WTC11 (cell line): ENCODE results near the gene NEURL3. TPM values are rescaled to one million over a fixed set of nuclear protein-coding genes. Genes with fewer than 3 reads are reported as not detected.

Experiments used
- ATAC-seq: fragments of 200-7000 bp; cut with Tn5 transposase; 2 replicates; pipeline ENCODE4 v1.10.0; 2021; ENCODE audit warnings: mild to moderate bottlenecking, moderate library complexity
- CTCF ChIA-PET: fragments of 300-600 bp; sonication (Branson Sonifier 250); formaldehyde crosslinking; loops from one replicate; lab custom pipeline; 2021; ENCODE audit warnings: antibody characterized with exemption; lab: Charles Lee
- POLR2A ChIA-PET: fragments of 350-600 bp; sonication (Branson Sonifier 250); formaldehyde crosslinking; loops from one replicate; lab custom pipeline; 2021; ENCODE audit warnings: antibody characterized with exemption; lab: Charles Lee
- DNase-seq: peaks from one replicate; pipeline ENCODE4 v3.0.0; 2021; ENCODE audit warnings: low spot score
- H3K27ac Mint-ChIP-seq: 2 replicates; pipeline ENCODE4 v1.8.0; 2021; ENCODE audit warnings: mixed read lengths
- H3K27me3 Mint-ChIP-seq: 2 replicates; pipeline ENCODE4 v1.8.0; 2021; ENCODE audit warnings: low read depth, mild to moderate bottlenecking, moderate library complexity, mixed read lengths
- H3K36me3 Mint-ChIP-seq: 2 replicates; pipeline ENCODE4 v1.8.0; 2021; ENCODE audit warnings: mixed read lengths
- H3K4me1 Mint-ChIP-seq: 2 replicates; pipeline ENCODE4 v1.8.0; 2022; ENCODE audit warnings: mixed read lengths
- H3K4me3 Mint-ChIP-seq: 2 replicates; pipeline ENCODE4 v1.8.0; 2021; ENCODE audit warnings: mild to moderate bottlenecking, moderate library complexity, mixed read lengths
- H3K9me3 Mint-ChIP-seq: 2 replicates; pipeline ENCODE4 v1.8.0; 2021; ENCODE audit warnings: mixed read lengths
- CBFB ChIP-seq: sonication (generic); formaldehyde crosslinking; IDR thresholded peaks from 2 replicates; pipeline ENCODE4 v1.8.1; 2022; ENCODE audit warnings: mild to moderate bottlenecking, low read depth, missing genetic modification reagents
- ETV6 ChIP-seq: sonication (generic); formaldehyde crosslinking; IDR thresholded peaks from 2 replicates; pipeline ENCODE4 v1.8.1; 2022; ENCODE audit warnings: mild to moderate bottlenecking, missing genetic modification reagents
- MXD4 ChIP-seq: fragments of 250-450 bp; sonication (Bioruptor Pico); IDR thresholded peaks from 2 replicates; pipeline ENCODE4 v1.8.0; 2021; ENCODE audit warnings: mild to moderate bottlenecking, moderate library complexity, borderline replicate concordance
- NFE2L1 ChIP-seq: sonication (generic); formaldehyde crosslinking; IDR thresholded peaks from 2 replicates; pipeline ENCODE4 v1.8.1; 2023; ENCODE audit warnings: missing genetic modification reagents
- NFYB ChIP-seq: sonication (generic); formaldehyde crosslinking; conservative IDR thresholded peaks from 2 replicates; pipeline ENCODE4 v1.8.0; 2022; ENCODE audit warnings: low read depth, missing genetic modification reagents
- RORB ChIP-seq: fragments of 250-450 bp; sonication (Bioruptor Pico); IDR thresholded peaks from 2 replicates; pipeline ENCODE4 v1.9.0; 2021; ENCODE audit warnings: mild to moderate bottlenecking
- ZNF317 ChIP-seq: sonication (generic); formaldehyde crosslinking; IDR thresholded peaks from 2 replicates; pipeline ENCODE4 v1.8.1; 2023; ENCODE audit warnings: low read depth, mild to moderate bottlenecking, moderate library complexity, missing genetic modification reagents, borderline replicate concordance
- total RNA-seq: library from RNA; stranded (reverse); gene quantifications from 3 replicates; pipeline ENCODE4 v1.2.3, GENCODE V29; 2021
- TF ChIP-seq, protein P1 (sequence below): sonication (generic); formaldehyde crosslinking; conservative IDR thresholded peaks from 2 replicates; pipeline ENCODE4 v1.8.1; 2022; ENCODE audit warnings: mild to moderate bottlenecking, missing genetic modification reagents
- TF ChIP-seq, protein P2 (sequence below): sonication (generic); formaldehyde crosslinking; IDR thresholded peaks from 2 replicates; pipeline ENCODE4 v1.8.0; 2022; ENCODE audit warnings: missing genetic modification reagents
- TF ChIP-seq, protein P3 (sequence below): sonication (generic); formaldehyde crosslinking; IDR thresholded peaks from 2 replicates; pipeline ENCODE4 v1.8.1; 2022; ENCODE audit warnings: missing genetic modification reagents, borderline replicate concordance
- TF ChIP-seq, protein P4 (sequence below): sonication (generic); formaldehyde crosslinking; IDR thresholded peaks from 2 replicates; pipeline ENCODE4 v1.8.1; 2023; ENCODE audit warnings: mild to moderate bottlenecking, missing genetic modification reagents, borderline replicate concordance
- TF ChIP-seq, protein P5 (sequence below): sonication (generic); formaldehyde crosslinking; IDR thresholded peaks from 2 replicates; pipeline ENCODE4 v1.8.0; 2023; ENCODE audit warnings: mild to moderate bottlenecking, missing genetic modification reagents
- TF ChIP-seq, protein P6 (sequence below): fragments of 200-600 bp; IDR thresholded peaks from 2 replicates; pipeline ENCODE4 v1.8.0; 2022; ENCODE audit warnings: antibody characterized with exemption
- TF ChIP-seq, protein P7 (sequence below): sonication (generic); formaldehyde crosslinking; IDR thresholded peaks from 2 replicates; pipeline ENCODE4 v1.8.1; 2023; ENCODE audit warnings: mild to moderate bottlenecking, moderate library complexity, missing genetic modification reagents

Gene NEURL3
- total RNA-seq, 1 experiment from 2014 or later, result not detected

DNA sequence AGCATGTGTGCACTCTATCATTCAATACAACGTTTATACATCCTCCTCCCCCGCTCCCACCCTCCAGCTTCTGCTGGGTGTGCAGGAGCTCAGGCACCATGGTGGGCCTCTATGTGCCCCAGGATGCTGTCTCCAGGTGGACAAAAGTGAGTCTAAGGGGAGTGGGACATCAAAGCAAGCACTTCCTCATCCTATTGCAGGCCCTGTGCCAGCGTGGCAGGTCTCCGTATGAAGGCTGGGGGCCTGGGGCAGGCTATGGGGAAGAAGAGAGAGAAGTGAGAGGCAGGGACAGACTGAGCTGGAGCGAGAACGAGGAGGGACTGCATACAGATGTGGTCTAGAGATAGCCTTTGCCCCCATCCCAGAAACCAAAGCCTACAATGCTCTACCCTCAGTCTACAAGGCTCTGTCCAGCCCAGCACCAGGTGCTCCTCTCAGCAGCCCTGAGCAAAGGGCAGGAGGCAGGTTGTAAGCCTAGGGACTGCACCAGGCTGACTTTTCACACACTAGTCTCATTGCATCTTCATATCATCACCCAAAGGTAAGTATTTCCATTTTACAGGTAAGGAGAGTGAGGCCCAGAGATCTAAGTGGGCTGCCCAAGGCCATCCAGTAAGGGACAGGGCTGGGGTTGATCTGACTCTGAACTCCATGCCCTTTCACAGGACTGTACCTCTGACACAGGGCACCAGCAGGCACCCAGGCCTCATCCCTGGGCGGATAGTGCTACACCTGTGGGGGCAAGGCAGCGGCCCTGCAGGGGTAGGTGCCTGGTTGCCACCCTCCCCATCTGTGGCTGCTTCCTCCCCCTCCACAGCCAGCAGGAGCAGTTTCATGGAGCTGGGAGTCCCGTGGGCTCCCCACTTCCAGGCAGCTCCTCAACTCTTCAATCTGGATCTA is 17.4 kb upstream of the NEURL3 start:
- ATAC-seq, result no peak
- TF ChIP-seq ETV6 (CRISPR knock-in tag), result no peak
- TF ChIP-seq NFYB (CRISPR knock-in tag), result no peak
- TF ChIP-seq, protein P1, sequence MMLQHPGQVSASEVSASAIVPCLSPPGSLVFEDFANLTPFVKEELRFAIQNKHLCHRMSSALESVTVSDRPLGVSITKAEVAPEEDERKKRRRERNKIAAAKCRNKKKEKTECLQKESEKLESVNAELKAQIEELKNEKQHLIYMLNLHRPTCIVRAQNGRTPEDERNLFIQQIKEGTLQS, result no peak
- TF ChIP-seq, protein P2, sequence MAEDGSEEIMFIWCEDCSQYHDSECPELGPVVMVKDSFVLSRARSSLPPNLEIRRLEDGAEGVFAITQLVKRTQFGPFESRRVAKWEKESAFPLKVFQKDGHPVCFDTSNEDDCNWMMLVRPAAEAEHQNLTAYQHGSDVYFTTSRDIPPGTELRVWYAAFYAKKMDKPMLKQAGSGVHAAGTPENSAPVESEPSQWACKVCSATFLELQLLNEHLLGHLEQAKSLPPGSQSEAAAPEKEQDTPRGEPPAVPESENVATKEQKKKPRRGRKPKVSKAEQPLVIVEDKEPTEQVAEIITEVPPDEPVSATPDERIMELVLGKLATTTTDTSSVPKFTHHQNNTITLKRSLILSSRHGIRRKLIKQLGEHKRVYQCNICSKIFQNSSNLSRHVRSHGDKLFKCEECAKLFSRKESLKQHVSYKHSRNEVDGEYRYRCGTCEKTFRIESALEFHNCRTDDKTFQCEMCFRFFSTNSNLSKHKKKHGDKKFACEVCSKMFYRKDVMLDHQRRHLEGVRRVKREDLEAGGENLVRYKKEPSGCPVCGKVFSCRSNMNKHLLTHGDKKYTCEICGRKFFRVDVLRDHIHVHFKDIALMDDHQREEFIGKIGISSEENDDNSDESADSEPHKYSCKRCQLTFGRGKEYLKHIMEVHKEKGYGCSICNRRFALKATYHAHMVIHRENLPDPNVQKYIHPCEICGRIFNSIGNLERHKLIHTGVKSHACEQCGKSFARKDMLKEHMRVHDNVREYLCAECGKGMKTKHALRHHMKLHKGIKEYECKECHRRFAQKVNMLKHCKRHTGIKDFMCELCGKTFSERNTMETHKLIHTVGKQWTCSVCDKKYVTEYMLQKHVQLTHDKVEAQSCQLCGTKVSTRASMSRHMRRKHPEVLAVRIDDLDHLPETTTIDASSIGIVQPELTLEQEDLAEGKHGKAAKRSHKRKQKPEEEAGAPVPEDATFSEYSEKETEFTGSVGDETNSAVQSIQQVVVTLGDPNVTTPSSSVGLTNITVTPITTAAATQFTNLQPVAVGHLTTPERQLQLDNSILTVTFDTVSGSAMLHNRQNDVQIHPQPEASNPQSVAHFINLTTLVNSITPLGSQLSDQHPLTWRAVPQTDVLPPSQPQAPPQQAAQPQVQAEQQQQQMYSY (CRISPR knock-in tag), result no peak
- TF ChIP-seq, protein P3, sequence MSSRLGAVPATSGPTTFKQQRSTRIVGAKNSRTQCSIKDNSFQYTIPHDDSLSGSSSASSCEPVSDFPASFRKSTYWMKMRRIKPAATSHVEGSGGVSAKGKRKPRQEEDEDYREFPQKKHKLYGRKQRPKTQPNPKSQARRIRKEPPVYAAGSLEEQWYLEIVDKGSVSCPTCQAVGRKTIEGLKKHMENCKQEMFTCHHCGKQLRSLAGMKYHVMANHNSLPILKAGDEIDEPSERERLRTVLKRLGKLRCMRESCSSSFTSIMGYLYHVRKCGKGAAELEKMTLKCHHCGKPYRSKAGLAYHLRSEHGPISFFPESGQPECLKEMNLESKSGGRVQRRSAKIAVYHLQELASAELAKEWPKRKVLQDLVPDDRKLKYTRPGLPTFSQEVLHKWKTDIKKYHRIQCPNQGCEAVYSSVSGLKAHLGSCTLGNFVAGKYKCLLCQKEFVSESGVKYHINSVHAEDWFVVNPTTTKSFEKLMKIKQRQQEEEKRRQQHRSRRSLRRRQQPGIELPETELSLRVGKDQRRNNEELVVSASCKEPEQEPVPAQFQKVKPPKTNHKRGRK (CRISPR knock-in tag), result no peak
- no peak for TF ChIP-seq NFE2L1 (CRISPR knock-in tag)
- TF ChIP-seq, protein P4, sequence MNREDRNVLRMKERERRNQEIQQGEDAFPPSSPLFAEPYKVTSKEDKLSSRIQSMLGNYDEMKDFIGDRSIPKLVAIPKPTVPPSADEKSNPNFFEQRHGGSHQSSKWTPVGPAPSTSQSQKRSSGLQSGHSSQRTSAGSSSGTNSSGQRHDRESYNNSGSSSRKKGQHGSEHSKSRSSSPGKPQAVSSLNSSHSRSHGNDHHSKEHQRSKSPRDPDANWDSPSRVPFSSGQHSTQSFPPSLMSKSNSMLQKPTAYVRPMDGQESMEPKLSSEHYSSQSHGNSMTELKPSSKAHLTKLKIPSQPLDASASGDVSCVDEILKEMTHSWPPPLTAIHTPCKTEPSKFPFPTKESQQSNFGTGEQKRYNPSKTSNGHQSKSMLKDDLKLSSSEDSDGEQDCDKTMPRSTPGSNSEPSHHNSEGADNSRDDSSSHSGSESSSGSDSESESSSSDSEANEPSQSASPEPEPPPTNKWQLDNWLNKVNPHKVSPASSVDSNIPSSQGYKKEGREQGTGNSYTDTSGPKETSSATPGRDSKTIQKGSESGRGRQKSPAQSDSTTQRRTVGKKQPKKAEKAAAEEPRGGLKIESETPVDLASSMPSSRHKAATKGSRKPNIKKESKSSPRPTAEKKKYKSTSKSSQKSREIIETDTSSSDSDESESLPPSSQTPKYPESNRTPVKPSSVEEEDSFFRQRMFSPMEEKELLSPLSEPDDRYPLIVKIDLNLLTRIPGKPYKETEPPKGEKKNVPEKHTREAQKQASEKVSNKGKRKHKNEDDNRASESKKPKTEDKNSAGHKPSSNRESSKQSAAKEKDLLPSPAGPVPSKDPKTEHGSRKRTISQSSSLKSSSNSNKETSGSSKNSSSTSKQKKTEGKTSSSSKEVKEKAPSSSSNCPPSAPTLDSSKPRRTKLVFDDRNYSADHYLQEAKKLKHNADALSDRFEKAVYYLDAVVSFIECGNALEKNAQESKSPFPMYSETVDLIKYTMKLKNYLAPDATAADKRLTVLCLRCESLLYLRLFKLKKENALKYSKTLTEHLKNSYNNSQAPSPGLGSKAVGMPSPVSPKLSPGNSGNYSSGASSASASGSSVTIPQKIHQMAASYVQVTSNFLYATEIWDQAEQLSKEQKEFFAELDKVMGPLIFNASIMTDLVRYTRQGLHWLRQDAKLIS (CRISPR knock-in tag), result no peak
- TF ChIP-seq RORB, result no peak
- TF ChIP-seq MXD4 (CRISPR knock-in tag), result no peak
- TF ChIP-seq CBFB (CRISPR knock-in tag), result no peak
- TF ChIP-seq, protein P5, sequence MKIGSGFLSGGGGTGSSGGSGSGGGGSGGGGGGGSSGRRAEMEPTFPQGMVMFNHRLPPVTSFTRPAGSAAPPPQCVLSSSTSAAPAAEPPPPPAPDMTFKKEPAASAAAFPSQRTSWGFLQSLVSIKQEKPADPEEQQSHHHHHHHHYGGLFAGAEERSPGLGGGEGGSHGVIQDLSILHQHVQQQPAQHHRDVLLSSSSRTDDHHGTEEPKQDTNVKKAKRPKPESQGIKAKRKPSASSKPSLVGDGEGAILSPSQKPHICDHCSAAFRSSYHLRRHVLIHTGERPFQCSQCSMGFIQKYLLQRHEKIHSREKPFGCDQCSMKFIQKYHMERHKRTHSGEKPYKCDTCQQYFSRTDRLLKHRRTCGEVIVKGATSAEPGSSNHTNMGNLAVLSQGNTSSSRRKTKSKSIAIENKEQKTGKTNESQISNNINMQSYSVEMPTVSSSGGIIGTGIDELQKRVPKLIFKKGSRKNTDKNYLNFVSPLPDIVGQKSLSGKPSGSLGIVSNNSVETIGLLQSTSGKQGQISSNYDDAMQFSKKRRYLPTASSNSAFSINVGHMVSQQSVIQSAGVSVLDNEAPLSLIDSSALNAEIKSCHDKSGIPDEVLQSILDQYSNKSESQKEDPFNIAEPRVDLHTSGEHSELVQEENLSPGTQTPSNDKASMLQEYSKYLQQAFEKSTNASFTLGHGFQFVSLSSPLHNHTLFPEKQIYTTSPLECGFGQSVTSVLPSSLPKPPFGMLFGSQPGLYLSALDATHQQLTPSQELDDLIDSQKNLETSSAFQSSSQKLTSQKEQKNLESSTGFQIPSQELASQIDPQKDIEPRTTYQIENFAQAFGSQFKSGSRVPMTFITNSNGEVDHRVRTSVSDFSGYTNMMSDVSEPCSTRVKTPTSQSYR (CRISPR knock-in tag), result no peak
- TF ChIP-seq, protein P6, sequence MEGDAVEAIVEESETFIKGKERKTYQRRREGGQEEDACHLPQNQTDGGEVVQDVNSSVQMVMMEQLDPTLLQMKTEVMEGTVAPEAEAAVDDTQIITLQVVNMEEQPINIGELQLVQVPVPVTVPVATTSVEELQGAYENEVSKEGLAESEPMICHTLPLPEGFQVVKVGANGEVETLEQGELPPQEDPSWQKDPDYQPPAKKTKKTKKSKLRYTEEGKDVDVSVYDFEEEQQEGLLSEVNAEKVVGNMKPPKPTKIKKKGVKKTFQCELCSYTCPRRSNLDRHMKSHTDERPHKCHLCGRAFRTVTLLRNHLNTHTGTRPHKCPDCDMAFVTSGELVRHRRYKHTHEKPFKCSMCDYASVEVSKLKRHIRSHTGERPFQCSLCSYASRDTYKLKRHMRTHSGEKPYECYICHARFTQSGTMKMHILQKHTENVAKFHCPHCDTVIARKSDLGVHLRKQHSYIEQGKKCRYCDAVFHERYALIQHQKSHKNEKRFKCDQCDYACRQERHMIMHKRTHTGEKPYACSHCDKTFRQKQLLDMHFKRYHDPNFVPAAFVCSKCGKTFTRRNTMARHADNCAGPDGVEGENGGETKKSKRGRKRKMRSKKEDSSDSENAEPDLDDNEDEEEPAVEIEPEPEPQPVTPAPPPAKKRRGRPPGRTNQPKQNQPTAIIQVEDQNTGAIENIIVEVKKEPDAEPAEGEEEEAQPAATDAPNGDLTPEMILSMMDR, result no peak
- no peak for TF ChIP-seq ZNF317
- TF ChIP-seq, protein P7, sequence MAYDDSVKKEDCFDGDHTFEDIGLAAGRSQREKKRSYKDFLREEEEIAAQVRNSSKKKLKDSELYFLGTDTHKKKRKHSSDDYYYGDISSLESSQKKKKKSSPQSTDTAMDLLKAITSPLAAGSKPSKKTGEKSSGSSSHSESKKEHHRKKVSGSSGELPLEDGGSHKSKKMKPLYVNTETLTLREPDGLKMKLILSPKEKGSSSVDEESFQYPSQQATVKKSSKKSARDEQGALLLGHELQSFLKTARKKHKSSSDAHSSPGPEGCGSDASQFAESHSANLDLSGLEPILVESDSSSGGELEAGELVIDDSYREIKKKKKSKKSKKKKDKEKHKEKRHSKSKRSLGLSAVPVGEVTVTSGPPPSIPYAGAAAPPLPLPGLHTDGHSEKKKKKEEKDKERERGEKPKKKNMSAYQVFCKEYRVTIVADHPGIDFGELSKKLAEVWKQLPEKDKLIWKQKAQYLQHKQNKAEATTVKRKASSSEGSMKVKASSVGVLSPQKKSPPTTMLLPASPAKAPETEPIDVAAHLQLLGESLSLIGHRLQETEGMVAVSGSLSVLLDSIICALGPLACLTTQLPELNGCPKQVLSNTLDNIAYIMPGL, result no peak
- TF ChIP-seq, all 79 proteins: peak for 0
- peaks cover 8% of the 10 kb centered on the region for H3K9me3 Mint-ChIP-seq
- CTCF ChIA-PET, result interaction anchor here (0.6 kb wide), 1 partner anchor 127 kb away, joined by 4 read pairs; no protein-coding TSS in a partner anchor
- no peak overlapping the region for H3K27ac Mint-ChIP-seq
- no peaks in the 10 kb centered on the region for H3K36me3 Mint-ChIP-seq
- no peak for DNase-seq
- H3K27me3 Mint-ChIP-seq, result peaks cover 12% of the 10 kb centered on the region
- peaks cover 6% of the 10 kb centered on the region for H3K4me1 Mint-ChIP-seq
- POLR2A ChIA-PET, result interaction anchor here (0.7 kb wide), 1 partner anchor 200 kb away, joined by 3 read pairs; no protein-coding TSS in a partner anchor
- no peak overlapping the region for H3K4me3 Mint-ChIP-seq
